Esophagus muscularis mucosa (tissue), 4 donors: ENCODE data around the gene DBX2. TPM values are rescaled to one million over a fixed set of nuclear protein-coding genes. Genes with fewer than 3 reads are reported as not detected.
"Not testable (repeated sequence)": the region's sequence is repeated elsewhere in the genome, so short reads cannot be mapped to it uniquely, and the experiment has no call there.

ENCODE experiments used
- DNase-seq: peaks from one replicate; pipeline ENCODE4 v3.0.0-alpha.2; 2017; ENCODE audit errors: extremely low spot score
- H3K27ac ChIP-seq, 4 donors: fragments of 200-600 bp; sonication (generic); replicated peaks in 1 of 4; 1 replicate in 3 of 4; 2 replicates in 1 of 4; pipeline ENCODE4 v1.5.1; 2016 to 2019; ENCODE audit warnings: mild to moderate bottlenecking in 1 of 4
- H3K27me3 ChIP-seq, 4 donors: fragments of 200-600 bp; sonication (generic); one replicate each; pipeline versions ENCODE4 v1.5.1 to v1.6.0; 2016 to 2019
- H3K36me3 ChIP-seq, 4 donors: fragments of 200-600 bp; sonication (generic); one replicate each; pipeline ENCODE4 v1.5.1; 2016 to 2019
- H3K4me1 ChIP-seq, 4 donors: fragments of 200-600 bp; sonication (generic); one replicate each; pipeline ENCODE4 v1.5.1; 2016 to 2019
- H3K4me3 ChIP-seq, 4 donors: fragments of 200-600 bp; sonication (generic); 1 replicate in 2 of 4; 2 replicates in 2 of 4; pipeline ENCODE4 v1.5.1; 2016 to 2019; ENCODE audit warnings: mild to moderate bottlenecking in 4 of 4, moderate library complexity in 1 of 4
- H3K9me3 ChIP-seq, 4 donors: fragments of 200-600 bp; sonication (generic); 1 replicate in 3 of 4; 2 replicates in 1 of 4; pipeline ENCODE4 v1.5.1; 2016 to 2019
- CTCF ChIP-seq, 3 experiments: fragments of 200-600 bp in 2 of 3; fragments of 450-650 bp in 1 of 3; sonication (generic) in 2 of 3; IDR thresholded peaks; one replicate each; pipeline ENCODE4 v1.5.1; 2017 to 2019; ENCODE audit warnings: antibody characterized with exemption in 3 of 3, mild to moderate bottlenecking in 2 of 3, moderate library complexity in 1 of 3
- EP300 ChIP-seq: sonication (generic); formaldehyde crosslinking; IDR thresholded peaks from one replicate; pipeline ENCODE4 v1.6.1; 2017; ENCODE audit warnings: antibody characterized with exemption
- POLR2A ChIP-seq: fragments of 450-650 bp; IDR thresholded peaks from one replicate; pipeline ENCODE4 v1.6.1; 2017; ENCODE audit warnings: antibody characterized with exemption, moderate library complexity, mild to moderate bottlenecking, low read depth
- POLR2AphosphoS5 ChIP-seq, 2 donors: sonication (generic); formaldehyde crosslinking; IDR thresholded peaks; one replicate each; pipeline ENCODE4 v1.6.1; 2017; ENCODE audit warnings: antibody characterized with exemption in 2 of 2
- WGBS: methylation state at CpG from one replicate; pipeline ENCODE4 v1.1.5; 2018; 5-methylcytosine and 5-hydroxymethylcytosine counted together
- intact Hi-C: fragments of 100-400 bp; cut with DNase I; formaldehyde crosslinking; loops from one replicate; pipeline ENCODE4 v1.15.1; 2023
- total RNA-seq, 4 donors: library from RNA; depleted of rRNA; stranded (reverse); fragments of >200 nt; gene quantifications; one replicate each; pipeline versions ENCODE4 v1.1.0 to v1.2.1, GENCODE V29; 2016

The DBX2 gene
- total RNA-seq, 4 donors from 2014 or later, result not detected

- H3K36me3 ChIP-seq, result no peaks in the 10 kb centered on the region
- no peak for DNase-seq
- H3K27me3 ChIP-seq, result no peaks in the 10 kb centered on the region
- intact Hi-C loops, result no loop called here
- peaks cover 0 to 13% (median 6%) of the 10 kb centered on the region in 4 donors for H3K9me3 ChIP-seq
- no peak overlapping the region for H3K4me3 ChIP-seq
- H3K4me1 ChIP-seq, result no peaks in the 10 kb centered on the region
- TF ChIP-seq EP300, result no peak
- no peak for TF ChIP-seq POLR2A
- TF ChIP-seq CTCF (IDR thresholded peaks at IDR 0.05), result no peak
- TF ChIP-seq POLR2AphosphoS5 (IDR thresholded peaks at IDR 0.05), result no peak
- H3K27ac ChIP-seq, result no peak overlapping the region
- WGBS, result 85% methylated on average over 1 of the region's 1 CpG
These were observed 37.7 kb upstream of the DBX2 start for GRCh38 chr12:45088608-45089007.

- WGBS, result 97% methylated on average over 3 of the region's 3 CpGs
- H3K9me3 ChIP-seq, result peaks cover 0 to 13% (median 6%) of the 10 kb centered on the region in 4 donors
- H3K4me3 ChIP-seq, H3K4me1 ChIP-seq, H3K27ac ChIP-seq, intact Hi-C loops, DNase-seq, H3K27me3 ChIP-seq, H3K36me3 ChIP-seq: not testable (repeated sequence)
These were observed 33.3 kb upstream of the DBX2 start for GRCh38 chr12:45084248-45084647.

- Histone ChIP-seq H3K27me3 (no peaks in the 10 kb centered on the region), H3K4me3 (no peak overlapping the region), H3K36me3 (no peaks in the 10 kb centered on the region), H3K4me1 (no peaks in the 10 kb centered on the region), H3K27ac (no peak overlapping the region), H3K9me3 (no peaks in the 10 kb centered on the region)
- DNase-seq, result no peak
- intact Hi-C loops, result no loop called here
- TF ChIP-seq POLR2A, result no peak
- TF ChIP-seq CTCF (IDR thresholded peaks at IDR 0.05), result no peak
- TF ChIP-seq EP300, result no peak
- no peak for TF ChIP-seq POLR2AphosphoS5 (IDR thresholded peaks at IDR 0.05)
- 46% methylated on average over 2 of the region's 2 CpGs for WGBS
These were observed 26.4 kb upstream of the DBX2 start for GRCh38 chr12:45077251-45077650.

GRCh38 chr12:45076417-45077026 is 25.6 kb upstream of the DBX2 start:
- no peak for TF ChIP-seq CTCF (IDR thresholded peaks at IDR 0.05)
- TF ChIP-seq POLR2A, result no peak
- no peak for TF ChIP-seq EP300
- TF ChIP-seq POLR2AphosphoS5 (IDR thresholded peaks at IDR 0.05), result no peak
- Histone ChIP-seq H3K4me3 (no peak overlapping the region), H3K27ac (no peak overlapping the region), H3K4me1 (no peaks in the 10 kb centered on the region), H3K36me3 (no peaks in the 10 kb centered on the region), H3K9me3 (no peaks in the 10 kb centered on the region), H3K27me3 (no peaks in the 10 kb centered on the region)
- WGBS, result 46% methylated on average over 3 of the region's 3 CpGs
- no peak for DNase-seq
- intact Hi-C loops, result no loop called here

- no peak for DNase-seq
- WGBS, result 77% methylated on average over 6 of the region's 6 CpGs
- intact Hi-C loops, result no loop called here
- Histone ChIP-seq H3K4me3 (no peak overlapping the region), H3K36me3 (no peaks in the 10 kb centered on the region), H3K9me3 (no peaks in the 10 kb centered on the region), H3K27ac (no peak overlapping the region), H3K27me3 (no peaks in the 10 kb centered on the region), H3K4me1 (no peaks in the 10 kb centered on the region)
- TF ChIP-seq CTCF (IDR thresholded peaks at IDR 0.05) (no peak), POLR2AphosphoS5 (IDR thresholded peaks at IDR 0.05) (no peak), POLR2A (no peak), EP300 (no peak)
These were observed 24.8 kb upstream of the DBX2 start for GRCh38 chr12:45075587-45076282.
